Measurements from ENCODE around the gene MSX1. TPM values are rescaled to one million over a fixed set of nuclear protein-coding genes. Genes with fewer than 3 reads are reported as not detected.

MSX1 gene
- total and polyA plus RNA-seq, 2 of the 8 experiments (the other 6 are each of a cell fraction or from before 2014, with no cell fraction given), result 0.47 TPM; not detected in 1

DNA sequence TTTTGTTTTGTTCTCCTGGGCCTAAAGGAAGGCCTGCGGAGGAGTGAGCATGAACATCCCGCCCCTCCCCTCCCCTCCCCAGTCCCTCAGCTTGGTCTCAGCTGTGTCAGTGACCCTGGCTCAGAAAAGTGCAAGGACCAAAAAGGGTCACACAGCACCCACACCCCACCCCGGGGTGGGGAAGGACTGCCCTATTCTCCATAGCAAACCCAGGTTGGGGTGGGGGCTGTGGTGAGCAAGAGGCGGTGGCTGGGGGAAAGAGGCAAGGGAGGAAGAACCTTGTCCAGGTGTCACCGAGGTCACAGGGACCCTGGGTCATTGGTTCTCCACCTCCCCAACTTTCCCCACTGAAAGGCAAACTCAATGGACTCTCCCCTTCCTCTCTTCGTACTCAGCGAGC, 7.6 kb upstream of the MSX1 start:
- Histone ChIP-seq H3K9ac (replicated peaks in 1 of 4; ENCODE audit: extremely low read depth in 1 of 4, low read depth in 3 of 4, low read length in 3 of 4) (no peak overlapping the region), H2AK5ac (ENCODE audit: low read depth, low read length) (0 out of 2 replicates have a peak overlapping the region, but pooled peaks have one; percentile 65), H4K8ac (ENCODE audit: extremely low read depth, insufficient read depth, low read length) (no peak overlapping the region), H3K4ac (replicated peaks; ENCODE audit: insufficient read length, low read depth, low read length) (no peak overlapping the region), H3K27me3 (replicated peaks in 1 of 4; ENCODE audit: control insufficient read depth in 3 of 4, extremely low read depth in 1 of 4, insufficient read depth in 3 of 4, low read length in 3 of 4) (peaks cover 69 to 91% (median 81%) of the 10 kb centered on the region in 4 experiments), H2BK120ac (replicated peaks; ENCODE audit: low read depth, low read length) (no peak overlapping the region), H3K79me2 (ENCODE audit: control insufficient read depth in 1 of 2, insufficient read depth in 2 of 2, low read length in 2 of 2) (no peaks in the 10 kb centered on the region), H3K23ac (ENCODE audit: insufficient read length) (no peak overlapping the region), H4K20me1 (replicated peaks in 1 of 2; ENCODE audit: control insufficient read depth in 1 of 2, insufficient read depth in 2 of 2, low read length in 2 of 2) (peaks cover 27 to 36% of the 10 kb centered on the region in 2 experiments), H4K5ac (ENCODE audit: insufficient read length, low read depth, low read length) (no peak overlapping the region), H2BK15ac (ENCODE audit: low read length) (no peak overlapping the region), H2AFZ (ENCODE audit: low read length) (no peak overlapping the region), H2BK12ac (ENCODE audit: low read depth, low read length) (peak overlapping the region; percentile 85), H3K23me2 (ENCODE audit: low read depth, low read length) (peaks cover 4% of the 10 kb centered on the region; the same call in 1 of the 2 replicates), H2BK5ac (ENCODE audit: low read depth, low read length) (no peak overlapping the region), H3K4me1 (replicated peaks in 1 of 4; ENCODE audit: control insufficient read depth in 3 of 4, insufficient read depth in 4 of 4, low read length in 3 of 4) (peaks cover 0 to 13% (median 8%) of the 10 kb centered on the region in 4 experiments; a peak in 6 of 7 replicates), H3K9me3 (ENCODE audit: insufficient read depth in 2 of 2, low read depth in 1 of 2, low read length in 1 of 2) (no peaks in the 10 kb centered on the region), H3K79me1 (ENCODE audit: low read depth, low read length) (no peaks in the 10 kb centered on the region), H3K36me3 (ENCODE audit: control insufficient read depth in 2 of 4, insufficient read depth in 4 of 4, low read length in 3 of 4) (no peaks in the 10 kb centered on the region), H4K91ac (replicated peaks; ENCODE audit: insufficient read length, low read length) (no peak overlapping the region), H3K14ac (ENCODE audit: insufficient read length) (no peak overlapping the region), H2BK20ac (ENCODE audit: low read length) (no peak overlapping the region), H3K56ac (replicated peaks; ENCODE audit: insufficient read length, low read depth, low read length) (no peak overlapping the region), H3K18ac (ENCODE audit: extremely low read depth, low read length) (no peak overlapping the region), H3K4me2 (ENCODE audit: insufficient read depth in 1 of 2, low read depth in 2 of 2, low read length in 2 of 2) (peak overlapping the region in 1 of 2 experiments; percentile 62; a peak in 1 of 4 replicates), H3K4me3 (ENCODE audit: extremely low read depth in 1 of 4, insufficient read depth in 2 of 4, low read depth in 3 of 4, low read length in 4 of 4) (no peak overlapping the region), H3K27ac (ENCODE audit: low read depth, low read length) (no peak overlapping the region)
- POLR2A ChIA-PET (ENCODE audit: partially characterized antibody), result no interaction called here
- whole genome bisulfite sequencing, 2 experiments (ENCODE audit: extremely low coverage in 1 of 2, insufficient coverage in 1 of 2, insufficient read length in 1 of 2, insufficient replicate concordance in 2 of 2, low coverage in 1 of 2, low lambda C conversion rate in 2 of 2, missing lambda C conversion rate in 1 of 2), result 90% methylated on average over 2 of the region's 7 CpGs; no CpG with 5 or more reads in 1 of the 2 experiments
- no peak for FAIRE-seq
- no peak for DNase-seq (ENCODE audit: low read depth in 1 of 2, low spot score in 2 of 2)
- CTCF ChIA-PET (ENCODE audit: partially characterized antibody), result interaction anchor here (0.8 to 3.6 kb wide), 8 partner anchors 15 to 183 kb away, joined by 3 to 12 read pairs (median 6); no protein-coding TSS in a partner anchor
- no peak for TF ChIP-seq POU5F1 (IDR thresholded peaks at IDR 0.05; ENCODE audit: low read depth, low read length)
- TF ChIP-seq ZNF274 (IDR thresholded peaks at IDR 0.05; ENCODE audit: borderline replicate concordance, extremely low read depth, low read length), result no peak
- TF ChIP-seq BRCA1 (IDR thresholded peaks at IDR 0.05; ENCODE audit: low read depth, low read length), result no peak
- TF ChIP-seq NANOG (IDR thresholded peaks at IDR 0.05; ENCODE audit: insufficient read depth, low read depth, low read length, poor library complexity, severe bottlenecking), result no peak
- TF ChIP-seq, protein P1, sequence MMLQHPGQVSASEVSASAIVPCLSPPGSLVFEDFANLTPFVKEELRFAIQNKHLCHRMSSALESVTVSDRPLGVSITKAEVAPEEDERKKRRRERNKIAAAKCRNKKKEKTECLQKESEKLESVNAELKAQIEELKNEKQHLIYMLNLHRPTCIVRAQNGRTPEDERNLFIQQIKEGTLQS (IDR thresholded peaks at IDR 0.05; ENCODE audit: insufficient read depth, low read depth, low read length), result no peak
- TF ChIP-seq TEAD4 (IDR thresholded peaks at IDR 0.05; ENCODE audit: low read depth, low read length), result no peak
- TF ChIP-seq CTBP2 (IDR thresholded peaks at IDR 0.05; ENCODE audit: borderline replicate concordance, insufficient read depth, insufficient read length, low read length), result no peak
- no peak for TF ChIP-seq MAFK (IDR thresholded peaks at IDR 0.05; ENCODE audit: low read depth, low read length)
- TF ChIP-seq EGR1 (IDR thresholded peaks at IDR 0.05; ENCODE audit: borderline replicate concordance, low read depth, low read length), result no peak
- no peak for TF ChIP-seq RNF2 (IDR thresholded peaks at IDR 0.05; ENCODE audit: borderline replicate concordance, low read depth, low read length, missing control alignments, poor library complexity, severe bottlenecking)
- no peak for TF ChIP-seq CREB1 (IDR thresholded peaks at IDR 0.05)
